ENCODE results near the gene DHX30. TPM values are rescaled to one million over a fixed set of nuclear protein-coding genes. Genes with fewer than 3 reads are reported as not detected.
A peak's percentile ranks its signal among the peaks of the same experiment; 100 is the strongest.

DHX30 gene
- total and polyA plus RNA-seq, 8 donors, result 22.6 to 56.2 (median 43.9) TPM

GRCh38 chr3:47849699-47850563 is 47.0 kb downstream of the DHX30 start:
- Histone ChIP-seq H3K36me3 (peaks cover 75 to 100% (median 100%) of the 10 kb centered on the region in 4 donors), H3K4me3 (no peak overlapping the region)
- intact Hi-C loops (cut with DNase I; ENCODE audit: low total_unique reads), result no loop called here

GRCh38 chr3:47850564-47851410 is 47.8 kb downstream of the DHX30 start:
- WGBS, 5 donors, result 69 to 80% (median 78%) methylated on average over 12 to 14 of the region's 14 CpGs
- TF ChIP-seq POLR2A (IDR thresholded peaks at IDR 0.05) (no peak), EP300 (IDR thresholded peaks at IDR 0.05) (no peak), CTCF (IDR thresholded peaks at IDR 0.05) (no peak), POLR2AphosphoS5 (IDR thresholded peaks at IDR 0.05) (no peak)
- Histone ChIP-seq H3K27me3 (no peaks in the 10 kb centered on the region), H3K4me3 (no peak overlapping the region), H3K36me3 (peaks cover 81 to 100% (median 100%) of the 10 kb centered on the region in 4 donors), H3K9me3 (no peaks in the 10 kb centered on the region), H3K27ac (no peak overlapping the region), H3K4me1 (peaks cover 0 to 8% (median 1%) of the 10 kb centered on the region in 4 donors)
- intact Hi-C loops (cut with DNase I; ENCODE audit: low total_unique reads), result no loop called here
- no peak for DNase-seq

More at GRCh38 chr3:47849699-47850563, 47.0 kb downstream of the DHX30 start:
- WGBS, 5 donors, result 61 to 88% (median 82%) methylated on average over 10 to 35 of the region's 35 CpGs
- Histone ChIP-seq H3K9me3 (no peaks in the 10 kb centered on the region), H3K27ac (no peak overlapping the region), H3K27me3 (no peaks in the 10 kb centered on the region), H3K4me1 (peaks cover 0 to 8% (median 1%) of the 10 kb centered on the region in 4 donors)
- DNase-seq, result peak in 1 of 2 donors; percentile 50
- no peak for TF ChIP-seq POLR2A (IDR thresholded peaks at IDR 0.05)
- TF ChIP-seq CTCF (IDR thresholded peaks at IDR 0.05), result peak in 2 of 7 experiments; percentile 21 to 37
- TF ChIP-seq POLR2AphosphoS5 (IDR thresholded peaks at IDR 0.05), result no peak
- no peak for TF ChIP-seq EP300 (IDR thresholded peaks at IDR 0.05)

- 88 to 95% (median 91%) methylated on average over 10 to 12 of the region's 12 CpGs for WGBS, 5 donors
These were observed 49.1 kb downstream of the DHX30 start for GRCh38 chr3:47851888-47852603.

More at GRCh38 chr3:47851888-47852603, 49.1 kb downstream of the DHX30 start:
- DNase-seq, result no peak
- no peak for TF ChIP-seq EP300 (IDR thresholded peaks at IDR 0.05)
- no peak for TF ChIP-seq POLR2A (IDR thresholded peaks at IDR 0.05)
- no peak for TF ChIP-seq POLR2AphosphoS5 (IDR thresholded peaks at IDR 0.05)
- TF ChIP-seq CTCF (IDR thresholded peaks at IDR 0.05), result no peak
- Histone ChIP-seq H3K4me1 (peaks cover 0 to 8% (median 1%) of the 10 kb centered on the region in 4 donors), H3K4me3 (no peak overlapping the region), H3K9me3 (no peaks in the 10 kb centered on the region), H3K27me3 (no peaks in the 10 kb centered on the region), H3K36me3 (peaks cover 80 to 100% (median 100%) of the 10 kb centered on the region in 4 donors), H3K27ac (no peak overlapping the region)
- intact Hi-C loops (cut with DNase I; ENCODE audit: low total_unique reads), result no loop called here
